GM19240 (cell line): ENCODE measurements around the gene CDKN1C.

ENCODE experiments used
- DNase-seq: peaks from one replicate; pipeline ENCODE4 v3.0.0; 2011; ENCODE audit warnings: low spot score; ENCODE audit not compliant: insufficient read length

Gene CDKN1C

GRCh38 chr11:2923446-2924375 is 38.1 kb upstream of the CDKN1C start:
- no peak for DNase-seq

- DNase-seq: no peak
Observed at GRCh38 chr11:2922655-2923054, 37.1 kb upstream of the CDKN1C start.

DNA sequence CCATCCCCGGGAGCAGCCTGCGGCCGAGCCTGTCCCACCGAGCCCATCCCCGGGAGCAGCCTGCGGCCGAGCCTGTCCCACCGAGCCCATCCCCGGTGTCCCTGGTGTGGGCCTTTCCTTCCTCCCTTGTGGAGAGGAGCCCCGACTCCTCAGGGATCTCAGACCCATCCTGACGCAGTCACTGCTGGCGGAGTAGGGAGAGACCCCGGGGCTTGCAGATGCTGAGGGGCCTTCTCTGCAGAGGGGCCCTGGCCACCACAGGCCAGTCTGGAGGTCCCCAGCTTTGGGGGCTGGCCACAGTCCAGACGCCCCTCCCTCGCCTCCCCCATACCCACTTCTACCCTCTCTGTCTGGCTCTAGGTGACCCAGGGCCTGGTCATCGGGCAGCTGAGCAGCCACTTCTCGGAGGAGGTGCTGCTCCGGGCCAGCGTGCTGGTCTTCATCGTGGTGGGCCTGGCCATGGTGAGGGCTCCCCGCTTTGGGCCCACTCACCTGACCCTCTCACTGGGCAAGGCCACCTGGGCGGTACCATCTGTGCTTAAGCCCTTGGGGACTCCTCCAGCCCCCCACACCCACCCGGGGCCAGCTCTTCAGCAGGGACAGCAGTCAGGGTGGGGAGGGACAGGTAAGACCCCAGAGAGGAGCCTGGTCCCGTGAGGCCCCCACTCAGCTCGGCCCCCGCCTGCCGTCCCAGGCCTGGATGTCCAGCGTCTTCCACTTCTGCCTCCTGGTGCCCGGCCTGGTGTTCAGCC is 36.3 kb upstream of the CDKN1C start:
- no peak for DNase-seq

DNA sequence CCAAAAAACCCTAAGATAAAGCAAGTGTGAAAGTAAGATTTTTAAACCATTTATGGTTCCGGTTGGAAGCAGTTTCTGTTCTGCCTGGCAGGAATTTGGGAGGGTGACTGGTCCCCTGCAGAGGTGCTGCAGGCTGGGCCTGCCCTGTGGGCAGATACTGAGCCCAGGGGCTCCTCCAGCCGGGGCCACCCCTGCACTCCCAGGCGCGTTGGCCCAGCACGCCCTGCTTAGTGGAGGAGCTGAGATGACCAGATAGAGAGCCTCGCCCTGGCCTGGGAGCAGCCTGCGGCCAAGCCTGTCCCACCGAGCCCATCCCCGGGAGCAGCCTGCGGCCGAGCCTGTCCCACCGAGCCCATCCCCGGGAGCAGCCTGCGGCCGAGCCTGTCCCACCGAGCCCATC is 35.7 kb upstream of the CDKN1C start:
- DNase-seq: no peak

- DNase-seq: no peak
Observed at GRCh38 chr11:2920343-2920742, 34.8 kb upstream of the CDKN1C start.

GRCh38 chr11:2919837-2920236 is 34.3 kb upstream of the CDKN1C start:
- no peak for DNase-seq

DNA sequence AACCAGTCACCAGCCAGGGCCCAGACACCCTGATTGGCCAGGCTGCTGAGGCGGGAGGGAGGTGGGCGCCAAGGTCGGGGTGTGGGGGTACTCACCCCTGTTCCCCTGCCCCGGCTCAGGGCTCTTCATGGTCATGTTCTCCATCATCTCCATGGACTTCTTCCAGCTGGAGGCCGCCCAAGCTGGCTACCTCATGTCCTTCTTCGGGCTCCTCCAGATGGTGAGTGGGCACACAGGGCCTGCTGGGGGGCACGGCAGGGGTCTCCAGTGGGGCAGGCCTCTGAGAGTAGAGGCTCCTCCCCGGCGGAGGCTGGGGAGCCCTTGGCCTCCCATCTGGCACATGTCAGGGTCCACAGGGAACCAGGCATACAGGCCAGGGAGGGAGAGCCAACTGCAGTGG is 33.6 kb upstream of the CDKN1C start:
- DNase-seq: no peak

DNA sequence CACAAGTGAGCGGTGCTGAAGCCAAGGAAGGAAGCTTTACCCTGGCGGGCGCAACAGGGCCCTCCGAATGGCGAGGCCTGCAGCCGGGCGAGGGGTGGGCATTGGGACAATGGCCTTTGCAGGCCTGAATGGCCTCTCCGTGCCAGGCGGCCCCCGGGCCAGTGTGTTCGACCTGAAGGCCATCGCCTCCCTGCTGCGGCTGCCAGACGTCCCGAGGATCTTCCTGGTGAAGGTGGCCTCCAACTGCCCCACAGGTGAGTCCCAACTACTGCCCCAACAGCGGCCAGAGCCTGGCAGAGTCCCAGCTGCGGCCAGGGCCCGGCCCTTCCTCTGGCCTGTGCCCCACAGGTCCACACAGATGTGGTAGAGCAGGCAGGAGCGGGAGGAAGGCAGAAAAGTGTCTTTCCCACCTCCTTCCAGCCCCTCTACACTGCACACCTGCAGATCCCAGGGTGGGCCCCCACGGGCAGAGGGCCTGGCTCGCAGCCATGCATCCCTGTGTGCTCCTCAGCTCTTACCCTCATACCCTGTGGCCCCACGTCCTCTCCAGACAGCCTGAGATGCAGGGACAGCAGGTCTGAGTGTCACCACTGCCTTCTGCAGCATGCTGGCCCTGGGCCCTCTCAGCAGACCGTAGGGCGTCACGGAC is 32.4 kb upstream of the CDKN1C start:
- DNase-seq: no peak

- DNase-seq: no peak
Observed at GRCh38 chr11:2916892-2917645, 31.5 kb upstream of the CDKN1C start.

DNA sequence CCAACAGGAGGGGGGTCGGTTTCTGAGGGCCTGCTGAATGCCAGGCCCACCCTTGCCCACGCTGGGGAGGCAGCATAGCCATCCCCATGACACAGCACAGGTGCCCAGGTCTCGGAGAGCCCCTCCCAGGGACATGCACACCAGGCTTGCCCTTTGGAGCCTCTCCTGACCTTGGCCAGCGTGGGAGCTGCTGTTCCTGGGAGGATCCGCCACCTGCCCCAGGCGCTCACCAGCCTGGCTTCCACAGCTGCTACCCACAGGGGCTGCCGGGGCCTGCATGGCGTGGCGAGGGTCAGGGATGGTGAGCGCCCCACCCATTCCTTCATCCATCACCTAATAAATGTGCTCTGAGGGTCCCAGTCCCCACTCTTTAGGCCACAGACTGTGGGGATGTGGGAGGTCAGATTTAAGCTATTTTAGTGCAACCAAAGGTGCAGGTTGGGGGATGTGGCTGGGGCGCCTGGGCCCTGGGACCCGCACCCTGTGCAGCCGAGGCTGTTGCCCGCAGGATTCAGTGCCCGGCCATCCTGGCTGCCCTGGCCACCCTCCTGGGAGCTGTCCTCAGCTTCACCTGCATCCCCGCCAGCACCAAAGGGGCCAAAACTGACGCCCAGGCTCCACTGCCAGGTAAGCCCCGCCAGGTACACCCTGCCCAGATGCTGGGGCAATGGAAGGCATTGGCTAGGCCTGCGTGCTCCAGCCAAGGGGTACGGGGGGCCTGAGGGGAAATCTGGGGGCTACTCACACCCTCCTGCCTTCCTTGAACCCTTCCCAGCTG is 30.7 kb upstream of the CDKN1C start:
- DNase-seq: no peak

DNA sequence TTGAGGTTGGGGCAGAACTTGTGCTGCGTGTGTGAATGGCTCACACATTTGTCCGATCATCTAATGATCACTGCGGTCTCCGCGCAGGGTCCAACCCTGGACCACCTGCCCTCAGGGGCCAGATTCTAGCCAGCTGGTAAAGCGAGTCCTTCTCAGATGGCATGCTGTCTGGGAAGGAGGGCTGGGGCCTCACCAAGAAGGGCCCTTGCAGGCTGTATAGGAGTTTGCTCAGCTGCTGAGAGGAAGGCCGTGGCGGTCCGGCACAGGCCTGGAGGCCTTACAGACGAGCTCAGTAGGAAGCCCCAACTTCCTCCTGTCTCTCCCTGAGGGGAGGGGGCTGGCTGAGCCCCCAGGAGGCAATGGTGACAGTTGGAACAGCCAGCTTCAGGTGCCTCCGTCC is 29.9 kb upstream of the CDKN1C start:
- no peak for DNase-seq

DNA sequence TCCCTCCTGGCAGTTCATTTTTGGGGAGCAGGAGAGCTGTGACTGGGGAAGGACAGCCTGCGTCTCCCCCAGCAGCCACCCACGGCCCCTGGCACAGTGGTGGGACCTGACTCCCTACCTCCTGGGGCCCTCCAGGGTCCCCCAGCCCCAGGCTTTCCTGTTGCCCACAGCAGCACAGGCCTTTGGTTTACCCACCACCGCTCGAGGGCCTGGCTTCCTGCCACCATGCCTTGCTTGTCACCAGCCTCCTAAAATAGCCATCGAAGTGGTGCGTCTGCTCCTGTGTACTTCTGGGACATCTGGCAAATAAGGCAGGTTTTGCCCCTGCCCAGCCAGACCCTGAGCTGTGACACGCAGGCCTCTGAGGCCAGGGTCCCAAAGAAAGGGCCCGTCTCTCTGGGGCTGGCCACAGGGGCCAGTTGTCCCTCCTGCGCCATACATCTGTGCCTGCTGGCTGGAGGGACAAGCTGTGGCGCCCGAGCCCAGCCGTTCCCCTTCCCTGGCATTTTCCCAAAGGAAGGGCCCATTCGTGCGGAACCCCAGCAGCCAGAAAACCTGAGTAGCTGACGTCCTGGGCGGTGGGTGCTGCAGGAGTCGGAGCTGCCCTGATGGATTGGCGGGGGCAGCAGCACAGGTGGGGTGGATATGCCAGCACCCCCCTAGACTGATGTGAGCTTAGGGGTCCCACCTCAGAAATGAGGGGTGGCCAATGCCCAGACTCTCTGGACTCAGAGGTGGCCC is 29.1 kb upstream of the CDKN1C start:
- no peak for DNase-seq

DNA sequence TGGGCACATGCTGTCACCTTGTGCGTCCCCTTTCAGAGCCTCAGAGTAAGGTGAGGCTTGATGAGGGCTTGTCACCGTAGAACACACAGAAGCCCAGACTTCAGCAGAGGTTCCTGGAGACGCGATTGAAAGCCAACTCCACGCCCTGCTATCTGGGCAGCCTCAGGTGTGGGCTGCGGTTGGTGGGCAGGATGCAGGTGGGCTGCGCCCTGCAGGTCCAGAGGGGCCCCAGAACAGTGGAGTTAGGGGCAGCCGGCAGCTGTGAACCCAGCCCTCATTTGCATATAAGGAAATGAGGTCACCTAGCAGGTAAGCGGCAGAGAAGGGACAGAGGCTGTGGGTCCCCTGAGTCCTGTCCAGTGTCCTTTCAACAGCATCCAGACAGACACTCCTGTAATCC is 28.2 kb upstream of the CDKN1C start:
- DNase-seq: no peak

GRCh38 chr11:2913019-2913431 is 27.4 kb upstream of the CDKN1C start:
- no peak for DNase-seq

DNA sequence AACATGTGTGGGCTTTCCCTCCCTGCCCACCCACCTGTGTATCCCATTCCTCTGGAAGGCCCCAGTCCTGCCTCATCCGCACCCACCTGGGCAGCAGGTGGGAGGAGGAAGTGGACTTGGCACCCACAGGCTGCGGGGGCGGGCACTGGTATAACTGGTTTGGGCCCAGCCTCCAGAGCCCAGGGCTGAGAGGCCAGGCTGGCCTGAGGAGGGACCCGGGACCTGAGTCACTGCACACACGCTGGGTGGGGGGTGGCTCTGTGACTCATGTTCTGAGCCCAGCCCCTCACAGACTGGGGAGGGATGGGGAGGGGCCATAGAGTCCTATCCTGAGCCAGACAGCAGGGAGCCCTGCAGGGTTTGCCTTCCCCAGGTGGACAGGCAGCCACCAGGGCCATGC is 26.9 kb upstream of the CDKN1C start:
- DNase-seq: no peak

- DNase-seq: no peak
Observed at GRCh38 chr11:2911785-2912391, 26.3 kb upstream of the CDKN1C start.

- DNase-seq: no peak
Observed at GRCh38 chr11:2911088-2911784, 25.7 kb upstream of the CDKN1C start.

DNA sequence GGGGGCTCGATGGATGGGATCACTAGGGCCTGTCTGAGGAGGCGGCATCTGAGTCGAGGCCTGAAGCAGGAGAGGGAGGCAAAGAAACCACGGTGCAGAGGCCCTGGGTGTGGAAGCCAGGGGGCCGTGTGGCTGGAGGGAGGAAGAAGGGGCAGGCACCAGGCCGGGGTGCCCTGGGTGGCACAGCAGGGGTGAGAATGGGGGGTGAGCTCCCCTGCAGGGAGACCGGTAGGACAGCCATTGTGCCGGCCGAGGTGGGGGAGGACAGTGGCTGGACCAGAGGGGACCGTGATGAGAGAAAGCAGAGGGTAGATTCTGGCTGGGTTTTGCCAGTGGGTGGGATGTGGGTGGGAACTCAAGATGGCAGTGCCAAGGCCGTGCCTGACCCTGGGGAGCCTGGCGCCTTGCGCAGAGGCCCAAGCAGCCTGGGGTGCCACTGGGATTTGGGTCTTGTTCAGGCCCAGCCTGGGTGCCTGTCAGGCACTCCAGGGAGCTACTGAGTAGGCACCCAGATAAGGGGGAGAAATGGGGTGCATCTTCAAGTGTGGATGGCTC is 24.9 kb upstream of the CDKN1C start:
- DNase-seq: no peak
